ENCODE results near the gene IQSEC1. TPM values are rescaled to one million over a fixed set of nuclear protein-coding genes. Genes with fewer than 3 reads are reported as not detected.

Gene IQSEC1
- total RNA-seq, 1 donor from 2014 or later: 41.7 TPM

- no peaks in the 10 kb centered on the region for H3K36me3 Mint-ChIP-seq
- DNase-seq (ENCODE audit: low spot score in 2 of 2, unreplicated experiment in 2 of 2): no peak
- no peak for TF ChIP-seq CTCF (IDR thresholded peaks at IDR 0.05; ENCODE audit: unreplicated experiment)
- peak overlapping the region; percentile 16 for H3K27ac Mint-ChIP-seq
- no peaks in the 10 kb centered on the region for H3K9me3 Mint-ChIP-seq
- no peak overlapping the region for H3K4me3 Mint-ChIP-seq
- H3K4me1 Mint-ChIP-seq: peaks cover 5% of the 10 kb centered on the region
- H3K27me3 Mint-ChIP-seq (ENCODE audit: low read depth): peaks cover 9% of the 10 kb centered on the region
Measured at GRCh38 chr3:12996181-12996506, 77.1 kb downstream of the IQSEC1 start.

GRCh38 chr3:12995389-12996180 lies 77.6 kb downstream of the IQSEC1 start:
- Mint-ChIP-seq H3K4me1 (peaks cover 5% of the 10 kb centered on the region), H3K4me3 (no peak overlapping the region), H3K36me3 (no peaks in the 10 kb centered on the region), H3K27ac (peak overlapping the region; percentile 92), H3K9me3 (no peaks in the 10 kb centered on the region), H3K27me3 (ENCODE audit: low read depth) (peaks cover 9% of the 10 kb centered on the region)
- DNase-seq (ENCODE audit: low spot score in 2 of 2, unreplicated experiment in 2 of 2): no peak
- TF ChIP-seq CTCF (IDR thresholded peaks at IDR 0.05; ENCODE audit: unreplicated experiment): no peak

GRCh38 chr3:12994607-12995388 lies 78.4 kb downstream of the IQSEC1 start:
- peak overlapping the region; percentile 92 for H3K27ac Mint-ChIP-seq
- peak; percentile 92 for TF ChIP-seq CTCF (IDR thresholded peaks at IDR 0.05; ENCODE audit: unreplicated experiment)
- peaks cover 5% of the 10 kb centered on the region for H3K4me1 Mint-ChIP-seq
- no peaks in the 10 kb centered on the region for H3K36me3 Mint-ChIP-seq
- no peaks in the 10 kb centered on the region for H3K9me3 Mint-ChIP-seq
- H3K4me3 Mint-ChIP-seq: peak overlapping the region; percentile 82
- peaks cover 9% of the 10 kb centered on the region for H3K27me3 Mint-ChIP-seq (ENCODE audit: low read depth)
- DNase-seq (ENCODE audit: low spot score in 2 of 2, unreplicated experiment in 2 of 2): peak; percentile 84 to 94

GRCh38 chr3:12994357-12994606 lies 78.9 kb downstream of the IQSEC1 start:
- Mint-ChIP-seq H3K27me3 (ENCODE audit: low read depth) (peaks cover 9% of the 10 kb centered on the region), H3K27ac (no peak overlapping the region), H3K36me3 (no peaks in the 10 kb centered on the region), H3K4me3 (peak overlapping the region; percentile 82), H3K9me3 (no peaks in the 10 kb centered on the region), H3K4me1 (peaks cover 5% of the 10 kb centered on the region)
- DNase-seq (ENCODE audit: low spot score in 2 of 2, unreplicated experiment in 2 of 2): no peak
- TF ChIP-seq CTCF (IDR thresholded peaks at IDR 0.05; ENCODE audit: unreplicated experiment): no peak

GRCh38 chr3:12993517-12994356 lies 79.5 kb downstream of the IQSEC1 start:
- Mint-ChIP-seq H3K4me3 (peak overlapping the region; percentile 82), H3K36me3 (no peaks in the 10 kb centered on the region), H3K4me1 (peaks cover 5% of the 10 kb centered on the region), H3K9me3 (no peaks in the 10 kb centered on the region), H3K27ac (no peak overlapping the region), H3K27me3 (ENCODE audit: low read depth) (peaks cover 9% of the 10 kb centered on the region)
- peak in 1 of 2 experiments; percentile 58 for DNase-seq (ENCODE audit: low spot score in 2 of 2, unreplicated experiment in 2 of 2)
- no peak for TF ChIP-seq CTCF (IDR thresholded peaks at IDR 0.05; ENCODE audit: unreplicated experiment)

All from mesothelial cell of epicardium (in vitro differentiated cells).